ENCODE results near the gene SLC25A30. TPM values are rescaled to one million over a fixed set of nuclear protein-coding genes. Genes with fewer than 3 reads are reported as not detected.
A peak's percentile ranks its signal among the peaks of the same experiment; 100 is the strongest.

SLC25A30 gene
- total RNA-seq: 8.8 to 13.9 TPM (median 12.2 TPM) in 3 replicates

- H3K27me3 Mint-ChIP-seq (ENCODE audit: low read depth): no peaks in the 10 kb centered on the region
- H3K4me3 Mint-ChIP-seq: peak within 1 kb of the TSS; percentile 92
- peaks cover 25% of the 10 kb centered on the region for H3K4me1 Mint-ChIP-seq
- no peaks in the 10 kb centered on the region for H3K36me3 Mint-ChIP-seq
- no peaks in the 10 kb centered on the region for H3K9me3 Mint-ChIP-seq
- peak; percentile 80 to 89 for DNase-seq (ENCODE audit: low spot score in 2 of 2, unreplicated experiment in 2 of 2)
- no peak for TF ChIP-seq CTCF (IDR thresholded peaks at IDR 0.05; ENCODE audit: unreplicated experiment)
- peak within 1 kb of the TSS; percentile 91 for H3K27ac Mint-ChIP-seq
Measured at GRCh38 chr13:45417790-45418534, at the start of gene SLC25A30. Gene SLC25A30 (minus strand): TSS chr13:45418373. CDS start chr13:45411425, 6,948 bp downstream.

- Mint-ChIP-seq H3K4me1 (peaks cover 42% of the 10 kb centered on the region), H3K27ac (peak overlapping the region; percentile 85), H3K36me3 (peaks cover 3% of the 10 kb centered on the region), H3K27me3 (ENCODE audit: low read depth) (peaks cover 8% of the 10 kb centered on the region), H3K4me3 (peak overlapping the region; percentile 97), H3K9me3 (peaks cover 2% of the 10 kb centered on the region)
- DNase-seq (ENCODE audit: low spot score in 2 of 2, unreplicated experiment in 2 of 2): no peak
- TF ChIP-seq CTCF (IDR thresholded peaks at IDR 0.05; ENCODE audit: unreplicated experiment): no peak
Measured at GRCh38 chr13:45466359-45466758, 48.2 kb upstream of the SLC25A30 start.

- Mint-ChIP-seq H3K27me3 (ENCODE audit: low read depth) (peaks cover 15% of the 10 kb centered on the region), H3K36me3 (no peaks in the 10 kb centered on the region), H3K4me3 (peak within 1 kb of the TSS; percentile 97), H3K9me3 (no peaks in the 10 kb centered on the region), H3K4me1 (peaks cover 39% of the 10 kb centered on the region), H3K27ac (peak within 1 kb of the TSS; percentile 98)
- peak; percentile 79 to 88 for DNase-seq (ENCODE audit: low spot score in 2 of 2, unreplicated experiment in 2 of 2)
- TF ChIP-seq CTCF (IDR thresholded peaks at IDR 0.05; ENCODE audit: unreplicated experiment): no peak
Measured at GRCh38 chr13:45464687-45465453, 46.7 kb upstream of the SLC25A30 start, which contains the start of gene COG3. Gene COG3 (plus strand): TSS chr13:45464939. CDS start chr13:45465037, 98 bp downstream.

GRCh38 chr13:45464141-45464686, 46.0 kb upstream of the SLC25A30 start:
- peak overlapping the region; percentile 97 for H3K4me3 Mint-ChIP-seq
- TF ChIP-seq CTCF (IDR thresholded peaks at IDR 0.05; ENCODE audit: unreplicated experiment): no peak
- peaks cover 39% of the 10 kb centered on the region for H3K4me1 Mint-ChIP-seq

GRCh38 chr13:45456196-45456972, 38.2 kb upstream of the SLC25A30 start:
- Mint-ChIP-seq H3K9me3 (peaks cover 17% of the 10 kb centered on the region), H3K27me3 (ENCODE audit: low read depth) (peaks cover 25% of the 10 kb centered on the region)

More at GRCh38 chr13:45464141-45464686, 46.0 kb upstream of the SLC25A30 start:
- Mint-ChIP-seq H3K9me3 (peaks cover 5% of the 10 kb centered on the region), H3K27me3 (ENCODE audit: low read depth) (peaks cover 18% of the 10 kb centered on the region), H3K27ac (peak overlapping the region; percentile 98), H3K36me3 (no peaks in the 10 kb centered on the region)
- no peak for DNase-seq (ENCODE audit: low spot score in 2 of 2, unreplicated experiment in 2 of 2)

More at GRCh38 chr13:45456196-45456972, 38.2 kb upstream of the SLC25A30 start:
- H3K4me1 Mint-ChIP-seq: no peaks in the 10 kb centered on the region
- no peak overlapping the region for H3K4me3 Mint-ChIP-seq
- H3K27ac Mint-ChIP-seq: no peak overlapping the region
- TF ChIP-seq CTCF (IDR thresholded peaks at IDR 0.05; ENCODE audit: unreplicated experiment): no peak
- H3K36me3 Mint-ChIP-seq: no peaks in the 10 kb centered on the region
- no peak for DNase-seq (ENCODE audit: low spot score in 2 of 2, unreplicated experiment in 2 of 2)

All from mesothelial cell of epicardium (in vitro differentiated cells).